HG02678 (cell line): ENCODE data around the gene ZNF587B.
"Not testable (repeated sequence)": the region's sequence is repeated elsewhere in the genome, so short reads cannot be mapped to it uniquely, and the experiment has no call there.

Experiments used
- ATAC-seq: cut with Tn5 transposase; IDR thresholded peaks from one replicate; pipeline ENCODE4 v1.9.1; 2021; ENCODE audit warnings: mild to moderate bottlenecking, moderate library complexity; ENCODE audit not compliant: unreplicated experiment

ZNF587B gene

DNA sequence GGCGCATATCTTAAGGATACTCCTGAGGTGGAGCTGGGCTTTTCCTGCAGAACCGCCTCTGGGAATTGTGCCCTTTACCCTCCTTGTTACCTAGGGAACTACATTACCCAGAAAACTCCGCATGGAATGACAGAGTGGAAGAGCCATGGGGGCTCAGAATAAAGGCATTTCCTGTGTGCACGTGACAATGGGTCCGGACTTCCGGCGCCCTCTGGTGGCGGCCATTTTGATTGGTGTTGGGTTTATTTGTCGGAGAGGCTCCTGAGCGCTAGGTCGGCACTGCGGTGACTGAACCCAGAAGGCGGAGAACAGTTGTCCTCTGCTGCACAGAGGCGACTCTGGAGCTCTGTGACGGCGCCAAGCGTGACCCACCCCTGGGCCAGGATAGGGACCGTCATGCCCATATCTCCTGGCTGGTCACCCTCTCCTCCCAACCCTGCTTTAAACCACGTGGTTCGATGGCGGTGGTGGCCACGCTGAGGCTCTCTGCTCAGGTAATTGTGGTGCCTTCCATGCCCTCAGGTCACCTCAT lies at the start of gene ZNF587B:
ZNF587B (plus strand) TSS at position 229 of the 532 bp plus-strand sequence; CDS start at position 459, 230 bp downstream.
- ATAC-seq, result no peak

DNA sequence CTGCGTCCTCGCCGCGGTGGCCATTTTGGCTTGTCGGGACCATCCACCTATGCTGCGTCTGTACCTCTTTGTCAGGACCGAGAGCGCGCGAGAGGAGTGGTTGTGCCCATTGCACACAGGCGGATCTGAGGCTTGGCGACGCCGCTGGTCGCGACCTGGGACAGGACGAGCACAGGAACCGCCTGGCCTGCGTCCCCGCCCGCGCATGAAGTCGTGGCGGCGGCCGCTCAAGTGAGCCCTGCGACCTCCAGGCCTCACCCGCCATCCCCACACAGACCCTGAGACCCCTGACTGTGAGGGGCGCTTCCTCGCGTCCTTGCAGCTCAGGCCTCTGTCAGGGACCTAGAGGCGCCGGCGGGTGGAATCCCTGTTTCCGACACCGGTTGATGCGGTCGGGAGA lies 43.8 kb upstream of the ZNF587B start:
- ATAC-seq, result no peak

DNA sequence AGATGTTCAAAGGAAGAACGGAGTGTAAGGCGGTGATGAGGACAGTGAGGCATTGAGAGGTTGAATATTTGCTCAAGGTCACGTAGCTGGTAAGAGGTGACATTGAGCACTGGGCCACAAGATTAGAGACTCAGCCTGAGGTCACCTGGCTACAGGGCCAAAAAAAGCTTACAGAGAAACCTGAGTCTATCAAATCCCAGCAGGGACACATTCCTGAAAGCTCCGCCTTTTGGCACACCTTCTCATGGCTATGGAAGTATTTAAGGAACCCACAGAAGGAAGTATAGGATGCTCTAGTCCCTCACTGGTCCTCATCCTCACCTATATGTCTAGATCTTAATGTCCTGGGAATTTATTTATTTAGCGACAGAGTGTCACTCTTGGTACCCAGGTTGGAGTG lies 43.2 kb upstream of the ZNF587B start:
- no peak for ATAC-seq

DNA sequence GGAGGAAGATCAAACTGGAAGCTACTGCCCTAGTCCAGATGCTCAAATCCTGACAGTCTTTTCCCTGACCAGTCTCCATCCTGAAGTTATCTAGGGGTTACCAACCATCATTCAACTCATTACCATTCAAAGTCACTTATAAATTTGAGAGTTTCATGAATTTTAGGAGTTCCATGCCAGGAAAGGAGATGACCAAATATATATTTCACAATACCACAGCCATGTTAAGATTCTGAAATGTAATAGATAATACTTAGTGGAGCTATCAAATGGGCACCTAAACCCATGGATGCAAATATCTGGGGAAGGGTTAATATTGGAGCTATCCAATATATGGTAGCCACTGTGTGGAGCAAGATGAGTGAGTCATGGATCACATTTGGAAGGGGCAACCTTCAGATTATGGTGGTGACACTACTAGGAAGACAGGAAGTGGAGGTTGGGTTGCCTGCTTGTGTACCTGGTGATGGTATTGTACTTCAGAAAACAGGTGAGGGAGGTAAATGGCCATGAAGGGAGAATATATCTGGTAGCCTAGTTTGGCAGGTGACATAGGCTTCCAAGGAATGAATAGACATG lies 41.9 kb upstream of the ZNF587B start:
- no peak for ATAC-seq

DNA sequence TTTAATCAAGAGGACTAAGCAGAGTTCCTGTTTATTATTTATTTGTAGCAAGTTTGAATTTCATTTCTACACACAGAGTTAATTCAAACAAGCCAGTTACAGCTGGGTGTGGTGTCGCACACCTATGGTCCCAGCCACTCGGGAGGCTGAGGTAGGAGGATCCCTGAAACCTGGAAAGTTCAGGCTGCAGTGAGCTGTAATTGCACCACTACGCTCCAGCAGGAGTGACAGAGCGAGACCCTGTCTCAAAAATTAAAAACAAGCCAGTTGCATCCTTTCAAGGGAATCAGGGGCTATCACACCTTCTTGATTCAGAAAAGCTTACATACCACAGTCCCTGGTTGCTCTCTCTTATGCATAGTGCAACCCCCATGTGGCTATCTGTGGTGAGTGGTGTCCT lies 40.8 kb upstream of the ZNF587B start:
- no peak for ATAC-seq

DNA sequence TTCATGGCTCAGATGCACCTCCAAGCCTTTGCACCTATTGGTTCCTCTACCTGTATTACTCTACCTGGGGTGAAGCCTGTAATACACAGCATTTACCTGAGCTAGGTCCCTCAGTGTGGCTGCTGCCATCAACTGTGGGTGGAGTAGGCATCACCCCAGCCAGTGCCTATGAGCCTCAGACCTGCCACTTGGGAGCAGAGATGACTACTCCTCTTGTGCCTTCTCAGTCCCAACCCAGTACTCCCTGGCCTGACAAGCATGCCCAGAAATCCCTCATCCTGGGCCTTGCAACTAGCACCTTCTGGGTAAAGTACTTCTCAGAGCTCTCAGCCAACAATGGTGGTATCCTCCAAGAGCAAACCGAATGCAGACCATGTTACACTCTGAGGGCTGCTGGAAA lies 33.5 kb upstream of the ZNF587B start:
- ATAC-seq, result not testable (repeated sequence)

- no peak for ATAC-seq
Observed at GRCh38 chr19:57800696-57801095, 29.4 kb upstream of the ZNF587B start.

DNA sequence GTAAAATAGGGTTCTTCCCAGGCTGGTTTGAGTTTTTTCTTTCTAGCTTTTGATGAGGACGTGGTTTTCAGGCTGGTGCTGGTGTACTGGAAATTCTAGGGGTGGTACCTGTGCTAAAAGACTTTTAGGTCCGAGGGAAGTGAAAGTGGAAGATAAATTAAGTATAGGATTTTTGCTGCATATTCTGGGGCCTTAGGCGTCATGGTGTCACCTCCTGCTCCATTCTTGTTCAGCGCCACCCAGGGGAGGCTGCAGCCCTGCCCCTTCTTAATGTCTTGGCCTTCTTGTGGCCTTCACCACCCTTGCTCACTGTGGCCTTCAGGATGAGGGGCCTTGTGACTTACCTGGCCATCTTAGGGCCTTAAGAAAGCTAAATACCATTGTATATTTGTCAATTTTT lies 27.8 kb upstream of the ZNF587B start:
- ATAC-seq, result no peak

- ATAC-seq, result no peak
Observed at GRCh38 chr19:57803265-57803593, 26.9 kb upstream of the ZNF587B start.

- ATAC-seq, result no peak
Observed at GRCh38 chr19:57803594-57804325, 26.3 kb upstream of the ZNF587B start.

DNA sequence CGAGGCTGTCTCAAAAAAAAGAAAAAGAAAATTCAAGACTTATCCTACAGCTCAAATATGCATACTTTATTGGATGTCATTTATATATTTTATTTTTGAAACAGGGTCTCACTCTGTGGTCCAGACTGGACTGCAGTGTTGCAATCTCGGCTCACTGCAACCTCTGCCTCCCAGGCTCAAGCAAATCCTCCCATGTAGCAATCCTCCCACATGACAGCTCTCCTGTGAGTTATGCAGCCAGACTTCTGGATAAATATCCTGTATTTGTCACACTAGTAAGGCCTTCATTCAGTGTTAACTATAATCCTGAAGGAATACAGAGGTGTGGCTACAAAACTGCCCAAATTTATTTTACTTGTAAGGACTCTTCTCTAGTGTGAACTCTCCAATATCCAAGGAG lies 22.6 kb upstream of the ZNF587B start:
- no peak for ATAC-seq

- not testable (repeated sequence) for ATAC-seq
Observed at GRCh38 chr19:57810410-57811295, 19.4 kb upstream of the ZNF587B start.

- ATAC-seq, result peak; percentile 40
Observed at GRCh38 chr19:57812226-57812625, 17.9 kb upstream of the ZNF587B start.

DNA sequence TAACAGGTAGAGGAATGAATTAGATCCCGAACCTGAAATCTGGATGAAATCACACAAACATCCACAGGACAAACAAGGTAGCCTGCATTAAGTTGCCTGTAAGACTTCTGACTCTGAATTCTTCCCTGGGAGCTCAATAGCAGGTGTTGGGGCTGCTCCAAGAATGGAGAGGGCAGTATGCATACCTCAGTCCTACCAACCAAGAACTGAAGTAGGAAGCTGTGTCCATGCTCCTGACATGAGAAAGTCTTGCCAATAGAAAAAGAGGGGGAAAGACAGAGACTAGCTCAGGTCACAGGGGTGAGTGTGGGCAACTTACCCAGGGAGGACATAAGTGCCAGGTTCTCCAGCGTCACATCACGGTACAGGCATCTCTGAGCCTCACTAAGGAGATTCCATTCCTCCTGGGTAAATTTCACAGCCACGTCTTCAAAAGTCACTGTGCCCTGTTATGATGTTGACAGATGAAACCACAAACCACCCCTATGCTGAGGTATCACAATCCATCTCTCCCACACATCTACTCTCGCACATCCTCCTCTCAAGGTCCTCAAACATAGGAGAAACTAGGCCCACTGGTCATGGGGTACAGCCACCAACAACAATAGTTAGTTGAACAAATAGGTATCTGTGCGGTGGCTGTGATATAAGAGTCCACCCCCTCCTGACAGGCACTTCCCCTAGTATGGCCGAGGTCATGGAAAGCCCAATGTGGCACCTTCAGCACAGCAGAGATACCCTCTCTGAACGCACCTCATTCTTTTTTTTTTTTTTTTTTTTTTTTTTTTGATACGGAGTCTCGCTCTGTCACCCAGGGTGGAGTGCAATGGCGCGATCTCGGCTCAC lies 16.9 kb upstream of the ZNF587B start:
- ATAC-seq, result not testable (repeated sequence)

DNA sequence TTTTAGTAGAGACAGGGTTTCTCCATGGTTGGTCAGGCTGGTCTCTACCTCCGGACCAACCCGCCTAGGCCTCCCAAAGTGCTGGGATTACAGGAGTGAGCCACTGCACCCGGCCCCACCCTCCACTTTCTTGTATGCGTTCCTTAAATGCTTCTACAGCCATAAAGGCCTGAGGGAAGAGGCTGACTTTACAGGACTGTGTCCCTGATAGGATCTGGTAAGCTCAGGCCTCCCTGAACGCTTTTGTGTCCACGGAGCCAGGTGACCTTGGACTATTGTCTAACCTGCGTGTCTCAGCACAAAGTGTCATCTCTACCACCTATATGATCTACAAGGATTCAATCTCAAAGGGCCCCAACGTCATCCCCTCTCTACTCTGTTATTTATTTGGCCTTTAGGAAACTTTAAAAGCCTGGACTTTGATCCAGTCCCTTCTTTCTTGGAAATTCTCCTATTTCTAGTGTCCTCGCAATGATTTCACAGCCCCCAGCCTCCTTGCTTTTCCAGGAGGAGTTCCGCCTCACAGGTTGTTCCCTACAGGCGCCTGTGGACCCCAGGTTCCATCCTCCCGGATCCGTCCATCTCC lies 16.1 kb upstream of the ZNF587B start:
- no peak for ATAC-seq

DNA sequence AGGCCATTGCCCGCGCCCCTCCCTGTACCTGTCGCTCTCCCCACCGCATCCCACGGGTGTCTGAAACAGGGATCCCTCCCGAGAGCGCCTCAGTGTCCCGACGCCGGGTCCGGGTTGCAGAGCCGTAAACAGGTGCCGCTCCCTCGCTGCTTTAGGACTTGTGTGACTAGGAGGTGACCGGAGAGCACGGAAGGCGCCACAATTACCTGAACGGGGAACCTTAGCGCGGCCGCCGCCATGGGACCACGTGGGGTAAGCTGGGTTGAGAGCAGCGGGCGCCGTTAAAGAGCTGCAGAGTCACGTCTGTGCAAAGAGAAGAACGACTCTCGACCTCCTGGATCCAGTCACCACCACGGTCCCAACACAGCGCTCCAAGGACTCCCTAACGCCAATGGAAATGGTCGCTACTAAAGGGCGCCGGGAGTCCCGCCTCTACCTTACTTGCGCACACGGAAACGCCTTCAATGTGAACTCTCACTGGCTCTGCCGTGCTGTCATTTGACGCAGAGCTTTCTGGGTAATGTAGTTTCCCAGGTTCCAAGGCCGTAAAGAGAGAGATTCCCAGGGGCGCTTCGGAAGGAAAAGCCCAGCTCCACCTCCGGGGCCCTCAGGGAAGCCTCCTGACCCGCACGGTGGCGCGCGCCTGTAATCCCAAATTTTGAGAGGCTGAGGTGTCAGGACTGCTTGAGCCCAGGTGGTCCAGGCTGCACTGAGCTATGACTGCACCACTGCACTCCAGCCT lies 15.4 kb upstream of the ZNF587B start, which contains the start of gene ZNF552:
ZNF552 (minus strand) TSS at position 409 of the 742 bp plus-strand sequence; CDS start at position 239, 170 bp downstream.
- peak; percentile 76 for ATAC-seq

- ATAC-seq, result no peak
Observed at GRCh38 chr19:57815247-57816075, 14.6 kb upstream of the ZNF587B start.

DNA sequence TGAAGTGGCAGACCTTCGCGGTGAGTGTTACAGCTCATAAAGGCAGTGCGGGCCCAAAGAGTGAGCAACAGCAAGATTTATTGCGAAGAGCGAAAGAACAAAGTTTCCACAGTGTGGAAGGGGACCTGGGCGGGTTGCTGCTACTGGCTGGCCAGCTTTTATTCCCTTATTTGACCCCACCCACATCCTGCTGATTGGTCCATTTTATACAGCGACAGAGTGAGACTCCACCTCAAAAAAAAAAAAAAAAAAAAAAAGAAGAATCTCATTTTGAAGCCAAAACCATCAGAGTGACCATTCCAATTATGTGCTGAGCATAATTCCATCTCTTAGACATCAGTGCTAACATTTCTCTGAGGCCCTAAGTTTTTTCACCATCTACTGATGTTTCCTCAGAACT lies 13.4 kb upstream of the ZNF587B start:
- no peak for ATAC-seq

- ATAC-seq, result no peak
Observed at GRCh38 chr19:57817976-57818375, 12.1 kb upstream of the ZNF587B start.
